Head of caudate nucleus (tissue), 42 donors: ENCODE results near the gene MAN1A2.
A peak's percentile ranks its signal among the peaks of the same experiment; 100 is the strongest.

ENCODE experiments used
- DNase-seq, 42 donors: peaks; one replicate each; pipeline versions ENCODE4 v3.0.0 to v3.0.0-alpha.2; 2020 to 2021; ENCODE audit warnings: mixed read lengths in 7 of 42
- intact Hi-C: fragments of 100-400 bp; cut with DNase I; formaldehyde crosslinking; loops from one replicate; pipeline ENCODE4 v1.15.0; 2022

Gene MAN1A2

DNA sequence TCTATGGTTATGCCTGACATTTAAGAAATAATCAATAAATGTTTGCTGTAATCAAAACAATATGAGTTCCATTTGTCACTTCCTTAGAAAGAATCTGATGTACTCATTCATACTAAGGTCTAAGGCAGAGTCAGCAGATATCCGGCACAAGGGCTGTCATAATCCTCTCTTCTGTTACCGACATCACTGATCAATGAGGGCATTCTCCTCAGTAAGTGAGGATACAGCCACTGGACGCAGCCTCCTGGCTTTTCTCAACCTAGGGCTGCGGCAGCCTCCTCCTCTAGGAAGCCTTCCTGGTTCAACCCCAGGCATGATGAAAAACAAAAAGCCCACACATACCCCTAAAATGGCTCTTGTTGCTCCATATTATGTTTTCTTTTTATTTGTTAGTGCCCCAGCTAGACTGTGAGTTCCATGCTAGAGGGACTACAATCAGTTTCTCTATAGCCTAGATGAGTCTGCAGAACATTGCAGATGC, 197.9 kb downstream of the MAN1A2 start:
- peak in 1 of 42 donors; percentile 32 for DNase-seq
- intact Hi-C loops: no loop called here

DNA sequence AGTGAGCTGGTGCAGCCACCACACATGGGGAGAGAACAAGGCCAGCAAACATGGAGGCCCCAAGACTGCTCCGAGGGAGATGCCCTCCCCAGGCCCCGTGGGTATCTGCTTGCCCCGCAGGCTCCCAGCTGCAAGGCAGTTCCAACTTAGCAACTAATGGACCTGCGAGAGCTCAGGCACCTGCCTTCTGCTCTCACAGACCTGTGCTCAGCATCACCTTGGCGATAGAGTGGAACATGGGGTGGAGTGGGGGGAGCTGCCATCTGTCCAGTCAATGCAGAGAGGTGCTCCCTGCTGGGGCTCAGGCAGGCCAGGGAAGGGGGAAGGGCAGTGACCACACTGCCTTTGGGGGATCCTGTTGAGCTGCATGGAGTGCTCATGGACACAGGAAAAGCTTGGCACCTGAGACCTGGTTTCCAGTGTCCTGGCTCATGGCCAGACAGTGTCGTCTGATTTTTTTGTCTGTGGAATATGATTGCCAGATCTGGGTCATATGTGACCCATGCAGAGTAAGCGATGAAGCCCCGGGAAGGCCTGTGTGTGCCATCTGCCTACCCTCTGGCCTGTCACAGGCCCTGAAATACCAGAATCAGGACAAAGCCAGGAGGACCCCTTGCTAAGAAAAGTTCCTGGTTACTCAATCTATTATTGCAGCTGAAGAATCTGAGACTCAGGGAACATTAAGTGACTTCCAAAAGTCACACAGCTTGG, 198.7 kb downstream of the MAN1A2 start:
- peak in 2 of 42 donors; percentile 5 to 31 for DNase-seq
- intact Hi-C loops: no loop called here

GRCh38 chr1:117566556-117566955, 199.3 kb downstream of the MAN1A2 start:
- intact Hi-C loops: no loop called here
- peak in 1 of 42 donors; percentile 33 for DNase-seq

DNA sequence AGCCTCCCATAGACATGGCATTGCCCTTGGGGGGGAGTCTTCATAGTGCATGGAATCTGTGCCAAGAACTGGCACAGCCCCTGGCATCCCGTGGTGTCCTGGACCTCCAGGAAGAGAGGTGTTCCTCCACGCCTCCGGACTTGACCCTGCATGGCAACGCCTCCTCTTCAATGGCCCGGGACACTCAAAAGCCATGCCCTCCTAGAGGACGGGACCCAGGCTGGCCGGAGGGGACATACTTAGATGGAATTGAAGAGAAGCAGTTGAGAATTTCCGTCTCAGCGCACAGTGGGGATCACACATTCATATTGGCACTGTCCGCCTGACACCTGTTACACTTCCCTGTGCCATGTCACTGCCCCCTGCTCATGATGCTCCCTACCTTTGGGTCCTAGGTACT, 200.2 kb downstream of the MAN1A2 start:
- peak in 3 of 42 donors; percentile 7 to 28 (median 28) for DNase-seq
- intact Hi-C loops: no loop called here

- DNase-seq: peak in 2 of 42 donors; percentile 10 to 13
- intact Hi-C loops: no loop called here
These were observed 200.7 kb downstream of the MAN1A2 start for GRCh38 chr1:117567976-117568375.

GRCh38 chr1:117568999-117569398, 201.8 kb downstream of the MAN1A2 start:
- intact Hi-C loops: no loop called here

GRCh38 chr1:117569856-117570255, 202.6 kb downstream of the MAN1A2 start:
- DNase-seq: peak in 1 of 42 donors; percentile 8
- intact Hi-C loops: no loop called here

More at GRCh38 chr1:117568999-117569398, 201.8 kb downstream of the MAN1A2 start:
- peak in 2 of 42 donors; percentile 8 to 26 for DNase-seq

DNA sequence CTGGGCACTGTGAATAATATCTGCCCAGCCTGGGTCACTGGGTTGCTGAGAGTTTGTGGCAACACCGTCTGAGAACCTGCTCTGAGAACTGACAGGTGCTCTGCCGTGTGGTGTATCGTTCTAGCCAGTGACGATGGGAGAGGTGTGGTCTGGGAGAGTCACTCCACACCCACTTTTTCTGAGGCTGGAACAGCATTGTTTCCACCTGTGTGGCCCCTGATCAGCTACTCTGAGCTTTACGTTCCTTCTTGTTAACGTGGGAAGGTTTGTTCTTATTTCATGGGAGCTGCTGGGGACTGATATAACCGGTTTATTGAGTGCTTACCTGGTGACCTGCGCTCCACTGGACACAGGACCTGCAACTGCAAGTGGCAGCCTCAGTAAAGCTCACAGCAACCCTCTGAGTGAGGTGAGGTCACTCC, 203.8 kb downstream of the MAN1A2 start:
- intact Hi-C loops: no loop called here
- peak in 4 of 42 donors; percentile 6 to 30 (median 10) for DNase-seq

DNA sequence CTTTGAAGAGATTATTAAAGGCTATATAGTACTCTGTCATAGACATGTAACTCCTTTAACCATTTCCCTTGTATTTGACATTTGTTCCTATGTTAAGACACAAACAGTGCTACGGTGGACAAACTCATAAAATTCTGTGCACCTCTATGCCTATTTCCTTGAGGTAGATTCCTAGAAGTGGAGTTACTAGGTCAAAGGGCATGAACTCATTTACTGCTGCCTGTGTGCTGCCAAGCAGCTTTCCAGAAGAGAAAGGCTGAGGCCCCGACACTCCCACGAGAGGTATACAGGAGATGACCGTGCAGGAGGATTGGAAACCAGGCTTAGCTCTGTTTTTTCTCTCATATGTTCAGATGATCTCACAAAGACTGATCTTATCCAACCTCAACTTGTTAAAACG, 204.2 kb downstream of the MAN1A2 start:
- intact Hi-C loops: no loop called here
- peak in 2 of 42 donors; percentile 7 to 24 for DNase-seq

- DNase-seq: peak in 5 of 42 donors; percentile 5 to 41 (median 33)
- intact Hi-C loops: no loop called here
These were observed 205.3 kb downstream of the MAN1A2 start for GRCh38 chr1:117572546-117572945.

GRCh38 chr1:117573386-117574023, 206.3 kb downstream of the MAN1A2 start:
- DNase-seq: peak in 4 of 42 donors; percentile 9 to 33 (median 12)
- intact Hi-C loops: no loop called here

GRCh38 chr1:117574161-117574835, 207.0 kb downstream of the MAN1A2 start:
- peak in 3 of 42 donors; percentile 16 to 33 (median 19) for DNase-seq
- intact Hi-C loops: no loop called here

- intact Hi-C loops: no loop called here
- DNase-seq: peak in 3 of 42 donors; percentile 5 to 33 (median 27)
These were observed 208.5 kb downstream of the MAN1A2 start for GRCh38 chr1:117575586-117576225.

DNA sequence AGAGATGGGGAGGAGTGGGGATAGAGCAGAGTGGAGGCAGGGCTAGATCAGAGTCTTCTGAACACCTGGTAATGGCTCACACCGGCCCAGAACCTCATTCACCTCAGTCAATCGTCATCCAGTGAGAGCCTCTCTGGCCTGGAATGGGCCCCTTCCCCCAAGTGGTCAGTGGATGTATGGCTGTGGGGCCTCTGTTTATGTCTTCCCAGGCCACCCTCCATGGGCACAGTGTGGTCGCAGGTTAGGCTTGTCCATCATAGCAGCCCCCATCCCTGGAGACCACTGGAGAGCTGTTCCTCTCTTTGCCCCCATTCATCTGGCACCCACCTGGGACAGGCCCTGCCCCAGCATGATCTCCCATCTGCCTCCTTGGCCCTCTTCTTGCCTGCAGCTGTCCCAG, 209.0 kb downstream of the MAN1A2 start:
- DNase-seq: peak in 3 of 42 donors; percentile 3 to 23 (median 13)
- intact Hi-C loops: no loop called here

GRCh38 chr1:117577191-117577885, 210.1 kb downstream of the MAN1A2 start:
- intact Hi-C loops: no loop called here
- DNase-seq: peak in 2 of 42 donors; percentile 2 to 7

DNA sequence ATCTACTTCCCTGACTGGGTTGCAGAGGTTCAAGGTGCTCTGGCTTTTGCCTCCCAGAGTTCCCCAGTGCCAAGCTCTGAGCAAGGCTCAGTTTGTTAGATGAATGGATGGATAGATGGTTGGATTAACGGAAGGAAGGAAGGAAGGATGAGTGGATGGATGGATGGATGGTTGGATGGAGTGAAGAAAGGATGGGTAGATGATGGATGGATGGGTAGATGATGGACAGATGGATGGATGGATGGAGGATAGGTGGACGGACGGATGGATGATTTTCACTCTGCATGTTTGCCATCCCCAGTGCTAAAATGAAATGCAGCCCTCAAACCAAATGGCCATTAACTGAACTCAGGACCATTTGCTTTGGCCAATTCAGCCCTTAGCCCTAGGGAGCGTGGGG, 211.2 kb downstream of the MAN1A2 start:
- intact Hi-C loops: no loop called here
- DNase-seq: no peak
